IPS DF 19.7 (cell line): ENCODE data around the gene DNAAF2.
"Not testable (repeated sequence)": the region's sequence is repeated elsewhere in the genome, so short reads cannot be mapped to it uniquely, and the experiment has no call there.

Experiments used
- DNase-seq: peaks from one replicate; pipeline ENCODE4 v3.0.0-alpha.2; 2013; ENCODE audit warnings: low read depth, low spot score

Gene DNAAF2

GRCh38 chr14:49634547-49635334, at the start of gene DNAAF2:
Gene DNAAF2 (minus strand): TSS chr14:49635244. CDS start chr14:49635149, 95 bp downstream.
- no peak for DNase-seq

GRCh38 chr14:49679271-49679670, 44.2 kb upstream of the DNAAF2 start:
- DNase-seq, result no peak

- DNase-seq, result no peak
Measured at GRCh38 chr14:49677643-49678042, 42.6 kb upstream of the DNAAF2 start.

GRCh38 chr14:49673586-49673985, 38.5 kb upstream of the DNAAF2 start:
- DNase-seq, result no peak

- no peak for DNase-seq
Measured at GRCh38 chr14:49670475-49670874, 35.4 kb upstream of the DNAAF2 start.

GRCh38 chr14:49659526-49660455, 24.7 kb upstream of the DNAAF2 start:
- DNase-seq, result no peak

GRCh38 chr14:49657500-49657899, 22.5 kb upstream of the DNAAF2 start:
- DNase-seq, result not testable (repeated sequence)

- no peak for DNase-seq
Measured at GRCh38 chr14:49654511-49654910, 19.5 kb upstream of the DNAAF2 start.

- DNase-seq, result no peak
Measured at GRCh38 chr14:49653508-49653907, 18.5 kb upstream of the DNAAF2 start.

GRCh38 chr14:49642163-49642562, 7.1 kb upstream of the DNAAF2 start:
- no peak for DNase-seq

GRCh38 chr14:49641697-49642129, 6.7 kb upstream of the DNAAF2 start:
- DNase-seq, result no peak

- no peak for DNase-seq
Measured at GRCh38 chr14:49640540-49641417, 5.7 kb upstream of the DNAAF2 start.

GRCh38 chr14:49637534-49638078, 2.6 kb upstream of the DNAAF2 start:
- no peak for DNase-seq

- no peak for DNase-seq
Measured at GRCh38 chr14:49636866-49637265, 1.8 kb upstream of the DNAAF2 start.

- peak; percentile 67 for DNase-seq
Measured at GRCh38 chr14:49633640-49634546, 1.2 kb downstream of the DNAAF2 start.

- DNase-seq, result no peak
Measured at GRCh38 chr14:49623941-49624839, 10.9 kb downstream of the DNAAF2 start.

- DNase-seq, result no peak
Measured at GRCh38 chr14:49623387-49623786, 11.7 kb downstream of the DNAAF2 start.

GRCh38 chr14:49622022-49622607, 12.9 kb downstream of the DNAAF2 start:
- DNase-seq, result no peak
